ENCODE data around the gene MRPL22. TPM values are rescaled to one million over a fixed set of nuclear protein-coding genes. Genes with fewer than 3 reads are reported as not detected.
"Not testable (repeated sequence)": the region's sequence is repeated elsewhere in the genome, so short reads cannot be mapped to it uniquely, and the experiment has no call there.

Gene MRPL22
- total RNA-seq, 4 donors from 2014 or later: 19.1 to 24.4 (median 22.2) TPM

DNA sequence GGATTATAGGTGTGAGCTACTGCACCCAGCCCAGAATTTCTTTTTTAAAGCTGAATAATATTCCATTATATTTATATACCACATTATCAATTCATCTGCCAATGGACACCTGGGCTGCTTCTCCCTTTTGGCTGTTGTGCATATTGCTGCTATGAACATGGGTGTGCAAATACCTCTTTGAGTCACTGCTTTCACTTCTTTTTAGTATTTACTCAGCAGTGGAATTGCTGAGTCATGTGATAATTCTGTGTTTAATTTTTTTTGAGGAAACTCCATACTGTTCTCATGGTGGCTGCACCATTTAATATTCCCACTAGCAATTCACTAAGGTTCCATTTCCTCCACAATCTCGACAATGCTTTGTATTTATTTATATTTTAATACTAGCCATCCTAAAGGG is 36.5 kb downstream of the MRPL22 start:
- H3K4me3 ChIP-seq (ENCODE audit: low read depth, poor library complexity, severe bottlenecking): no peak overlapping the region
- no peak for DNase-seq (ENCODE audit: low spot score in 2 of 2)
- 70 to 78% methylated on average over 1 of the region's 1 CpG for WGBS, 2 donors
- intact Hi-C loops (cut with DNase I; ENCODE audit: low total_unique reads): no loop called here
- no peak for TF ChIP-seq POLR2A (IDR thresholded peaks at IDR 0.05)
- TF ChIP-seq, protein P1, sequence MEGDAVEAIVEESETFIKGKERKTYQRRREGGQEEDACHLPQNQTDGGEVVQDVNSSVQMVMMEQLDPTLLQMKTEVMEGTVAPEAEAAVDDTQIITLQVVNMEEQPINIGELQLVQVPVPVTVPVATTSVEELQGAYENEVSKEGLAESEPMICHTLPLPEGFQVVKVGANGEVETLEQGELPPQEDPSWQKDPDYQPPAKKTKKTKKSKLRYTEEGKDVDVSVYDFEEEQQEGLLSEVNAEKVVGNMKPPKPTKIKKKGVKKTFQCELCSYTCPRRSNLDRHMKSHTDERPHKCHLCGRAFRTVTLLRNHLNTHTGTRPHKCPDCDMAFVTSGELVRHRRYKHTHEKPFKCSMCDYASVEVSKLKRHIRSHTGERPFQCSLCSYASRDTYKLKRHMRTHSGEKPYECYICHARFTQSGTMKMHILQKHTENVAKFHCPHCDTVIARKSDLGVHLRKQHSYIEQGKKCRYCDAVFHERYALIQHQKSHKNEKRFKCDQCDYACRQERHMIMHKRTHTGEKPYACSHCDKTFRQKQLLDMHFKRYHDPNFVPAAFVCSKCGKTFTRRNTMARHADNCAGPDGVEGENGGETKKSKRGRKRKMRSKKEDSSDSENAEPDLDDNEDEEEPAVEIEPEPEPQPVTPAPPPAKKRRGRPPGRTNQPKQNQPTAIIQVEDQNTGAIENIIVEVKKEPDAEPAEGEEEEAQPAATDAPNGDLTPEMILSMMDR (IDR thresholded peaks at IDR 0.05): no peak

DNA sequence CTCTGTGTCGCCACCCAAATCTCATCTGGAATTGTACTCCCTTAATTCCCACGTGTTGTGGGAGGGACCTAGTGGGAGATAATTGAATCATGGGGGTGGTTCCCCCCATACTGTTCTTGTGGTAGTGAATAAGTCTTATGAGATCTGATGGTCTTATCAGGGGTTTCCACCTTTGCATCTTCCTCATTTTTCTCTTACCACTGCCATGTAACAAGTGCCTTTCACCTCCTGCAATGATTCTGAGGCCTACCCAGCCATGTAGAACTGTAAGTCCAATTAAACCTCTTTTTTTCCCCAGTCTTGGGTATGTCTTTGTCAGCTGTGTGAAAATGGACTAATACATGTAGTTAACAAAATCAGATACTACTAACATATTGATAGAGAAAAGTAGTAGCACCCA is 37.4 kb downstream of the MRPL22 start:
- H3K4me3 ChIP-seq (ENCODE audit: low read depth, poor library complexity, severe bottlenecking); DNase-seq (ENCODE audit: low spot score in 2 of 2); intact Hi-C loops (cut with DNase I; ENCODE audit: low total_unique reads): not testable (repeated sequence)
- WGBS, 2 donors: 91 to 94% methylated on average over 2 of the region's 2 CpGs

DNA sequence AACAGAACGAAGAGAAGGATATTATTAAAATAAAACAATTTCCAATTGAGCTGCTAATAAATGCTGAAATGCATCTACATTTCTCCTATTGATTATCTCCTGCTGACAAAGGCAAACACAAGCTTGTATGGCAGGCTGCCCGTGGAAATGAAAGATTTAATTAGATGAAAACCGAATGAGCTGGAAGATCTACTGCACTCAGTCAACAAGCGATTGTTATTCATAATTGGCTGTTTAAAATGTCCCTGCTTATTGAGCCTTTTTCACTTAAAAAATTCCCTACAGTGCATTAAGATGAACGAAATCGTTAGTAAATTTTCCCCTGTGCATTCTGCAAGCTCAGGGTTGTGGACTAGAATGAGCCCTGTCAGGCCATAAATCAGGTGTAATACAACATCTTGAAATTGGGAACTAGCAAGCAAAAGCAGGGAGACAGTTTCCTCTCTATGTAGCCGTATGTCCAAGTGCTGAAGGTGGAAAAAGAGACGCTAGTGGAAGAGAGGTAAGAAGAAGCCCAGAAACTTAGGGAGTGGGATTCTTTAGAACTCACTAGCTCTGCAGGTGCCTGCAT is 44.2 kb downstream of the MRPL22 start:
- intact Hi-C loops (cut with DNase I; ENCODE audit: low total_unique reads): no loop called here
- DNase-seq (ENCODE audit: low spot score in 2 of 2): no peak
- H3K4me3 ChIP-seq (ENCODE audit: low read depth, poor library complexity, severe bottlenecking): no peak overlapping the region
- no peak for TF ChIP-seq POLR2A (IDR thresholded peaks at IDR 0.05)
- TF ChIP-seq, protein P1 (IDR thresholded peaks at IDR 0.05): no peak
- WGBS, 2 donors: 46 to 55% methylated on average over 8 of the region's 8 CpGs

DNA sequence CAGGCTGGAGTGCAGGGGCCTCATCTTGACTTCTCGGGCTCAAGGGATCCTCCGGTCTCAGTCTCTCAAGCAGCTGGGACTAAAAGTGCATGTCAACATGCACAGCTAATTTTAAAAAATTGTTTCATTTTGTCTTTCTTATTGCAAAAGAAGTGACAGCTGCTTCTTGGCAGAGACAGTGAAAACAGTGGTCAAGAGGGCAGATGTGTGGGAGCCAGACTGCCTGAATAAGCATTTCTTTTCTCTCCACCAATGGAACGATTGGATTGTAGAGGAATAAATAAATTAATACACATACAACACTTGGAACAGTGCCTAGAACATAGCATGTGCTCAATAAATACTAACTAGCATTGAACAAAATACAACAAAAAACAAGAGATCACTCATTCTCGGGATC is 45.3 kb downstream of the MRPL22 start:
- intact Hi-C loops (cut with DNase I; ENCODE audit: low total_unique reads): no loop called here
- DNase-seq (ENCODE audit: low spot score in 2 of 2): no peak
- H3K4me3 ChIP-seq (ENCODE audit: low read depth, poor library complexity, severe bottlenecking): no peak overlapping the region
- no peak for TF ChIP-seq POLR2A (IDR thresholded peaks at IDR 0.05)
- TF ChIP-seq, protein P1 (IDR thresholded peaks at IDR 0.05): no peak
- 67 to 77% methylated on average over 4 of the region's 4 CpGs for WGBS, 2 donors

DNA sequence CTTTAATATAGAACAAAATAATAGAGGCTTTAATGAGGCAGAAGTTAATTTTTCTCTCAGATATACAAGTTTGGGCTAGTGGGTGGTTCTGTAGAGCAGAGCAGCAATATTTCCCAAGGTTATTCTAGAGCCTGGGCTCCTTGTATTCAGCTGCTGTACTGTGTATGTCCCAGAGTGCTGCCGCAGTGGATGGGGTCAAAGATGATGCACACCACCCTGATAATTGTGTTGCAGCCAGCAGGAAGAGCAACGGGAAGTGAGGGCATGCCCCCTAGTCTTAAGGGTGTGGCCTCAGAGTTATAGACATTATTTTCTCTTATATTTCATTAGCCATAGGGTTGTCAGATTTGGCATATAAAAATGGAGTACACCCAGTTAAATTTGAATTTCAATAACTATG is 48.8 kb downstream of the MRPL22 start:
- no peak overlapping the region for H3K4me3 ChIP-seq (ENCODE audit: low read depth, poor library complexity, severe bottlenecking)
- intact Hi-C loops (cut with DNase I; ENCODE audit: low total_unique reads): no loop called here
- TF ChIP-seq, protein P1 (IDR thresholded peaks at IDR 0.05): no peak
- TF ChIP-seq POLR2A (IDR thresholded peaks at IDR 0.05): no peak
- 39 to 47% methylated on average over 2 of the region's 2 CpGs for WGBS, 2 donors
- no peak for DNase-seq (ENCODE audit: low spot score in 2 of 2)

DNA sequence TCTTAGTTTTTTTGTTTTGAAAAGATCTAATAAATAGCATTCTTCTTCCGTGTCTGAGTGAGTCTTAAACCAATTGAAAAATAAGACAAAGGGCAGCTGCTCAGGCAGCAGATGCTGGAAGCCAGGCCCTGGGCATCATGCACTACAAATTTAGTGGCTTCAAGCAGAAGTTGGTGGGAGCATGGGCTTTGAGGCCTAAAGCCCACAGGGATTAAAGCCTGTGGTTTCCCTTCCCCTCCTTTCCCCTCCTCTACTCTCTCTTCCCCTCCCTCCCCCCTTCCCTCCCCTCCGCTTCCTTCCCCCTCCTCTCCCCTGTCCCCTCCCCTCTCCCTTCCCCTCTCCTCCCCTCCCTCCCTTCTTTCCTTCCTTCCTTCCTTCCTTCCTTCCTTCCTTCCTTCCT is 52.6 kb downstream of the MRPL22 start:
- no peak overlapping the region for H3K4me3 ChIP-seq (ENCODE audit: low read depth, poor library complexity, severe bottlenecking)
- intact Hi-C loops (cut with DNase I; ENCODE audit: low total_unique reads): no loop called here
- 60 to 63% methylated on average over 2 of the region's 2 CpGs for WGBS, 2 donors
- no peak for DNase-seq (ENCODE audit: low spot score in 2 of 2)
- TF ChIP-seq, protein P1 (IDR thresholded peaks at IDR 0.05): no peak
- no peak for TF ChIP-seq POLR2A (IDR thresholded peaks at IDR 0.05)
